ENCODE results near the gene MRFAP1. TPM values are rescaled to one million over a fixed set of nuclear protein-coding genes. Genes with fewer than 3 reads are reported as not detected.
A peak's percentile ranks its signal among the peaks of the same experiment; 100 is the strongest.

Gene MRFAP1
- polyA plus RNA-seq (2011; rRNA removed), result 252 and 298 TPM in 2 replicates
- 34.2 and 41.6 TPM in 2 replicates for polyA minus RNA-seq (2011; rRNA and poly(A)+ RNA removed)

DNA sequence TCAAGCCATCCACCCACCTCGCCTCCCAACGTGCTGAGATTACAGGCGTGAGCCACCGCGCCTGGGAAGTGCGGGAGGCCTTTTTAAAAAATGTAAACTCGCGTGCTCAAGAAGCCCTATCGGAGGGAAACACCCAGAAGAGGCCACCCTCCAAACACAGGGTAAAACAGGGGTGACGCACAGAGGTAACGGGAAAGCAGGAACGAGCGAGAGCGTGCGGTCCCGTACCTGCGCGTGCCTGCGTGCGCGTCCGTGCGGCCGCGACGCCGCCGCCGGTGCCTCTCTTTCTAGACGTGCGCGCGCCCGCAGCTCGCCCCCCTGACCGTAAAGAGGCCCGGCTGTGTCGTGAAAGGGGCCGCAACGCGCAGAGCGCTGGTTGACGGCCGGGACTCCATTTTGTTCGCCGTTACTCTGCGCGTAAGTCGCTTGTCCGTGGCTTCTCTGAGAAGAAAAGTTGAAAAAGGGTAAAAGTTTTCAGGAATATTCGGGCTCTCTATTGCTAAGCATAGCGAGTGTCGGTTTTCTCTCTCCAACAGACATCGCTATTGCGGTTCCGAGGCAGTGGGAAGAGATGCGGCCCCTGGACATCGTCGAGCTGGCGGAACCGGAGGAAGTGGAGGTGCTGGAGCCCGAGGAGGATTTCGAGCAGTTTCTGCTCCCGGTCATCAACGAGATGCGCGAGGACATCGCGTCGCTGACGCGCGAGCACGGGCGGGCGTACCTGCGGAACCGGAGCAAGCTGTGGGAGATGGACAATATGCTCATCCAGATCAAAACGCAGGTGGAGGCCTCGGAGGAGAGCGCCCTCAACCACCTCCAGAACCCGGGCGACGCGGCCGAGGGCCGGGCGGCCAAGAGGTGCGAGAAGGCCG is at the start of gene MRFAP1:
MRFAP1 (plus strand) TSS at position 394 of the 872 bp plus-strand sequence; CDS start at position 572, 178 bp downstream.
- Histone ChIP-seq H3K9me3 (ENCODE audit: control insufficient read depth, insufficient read depth, low read length) (peaks cover 6% of the 10 kb centered on the region; the same call in 1 of the 2 replicates), H3K27me3 (ENCODE audit: control insufficient read depth, insufficient read depth, low read length) (no peaks in the 10 kb centered on the region), H3K4me3 (ENCODE audit: low read depth, low read length) (peak within 1 kb of the TSS; percentile 73), H3K27ac (ENCODE audit: low read depth, low read length) (peak within 1 kb of the TSS; percentile 93)
- POLR2A ChIA-PET, result interaction anchor here (0.7 to 2.9 kb wide), 9 partner anchors 9 to 371 kb away, joined by 3 to 20 read pairs (median 4); partner anchors contain the start of genes MAN2B2, MRFAP1L1, TBC1D14 and WFS1
- DNase-seq (ENCODE audit: low read depth, low spot score), result peak; percentile 76
- TF ChIP-seq, protein P1, sequence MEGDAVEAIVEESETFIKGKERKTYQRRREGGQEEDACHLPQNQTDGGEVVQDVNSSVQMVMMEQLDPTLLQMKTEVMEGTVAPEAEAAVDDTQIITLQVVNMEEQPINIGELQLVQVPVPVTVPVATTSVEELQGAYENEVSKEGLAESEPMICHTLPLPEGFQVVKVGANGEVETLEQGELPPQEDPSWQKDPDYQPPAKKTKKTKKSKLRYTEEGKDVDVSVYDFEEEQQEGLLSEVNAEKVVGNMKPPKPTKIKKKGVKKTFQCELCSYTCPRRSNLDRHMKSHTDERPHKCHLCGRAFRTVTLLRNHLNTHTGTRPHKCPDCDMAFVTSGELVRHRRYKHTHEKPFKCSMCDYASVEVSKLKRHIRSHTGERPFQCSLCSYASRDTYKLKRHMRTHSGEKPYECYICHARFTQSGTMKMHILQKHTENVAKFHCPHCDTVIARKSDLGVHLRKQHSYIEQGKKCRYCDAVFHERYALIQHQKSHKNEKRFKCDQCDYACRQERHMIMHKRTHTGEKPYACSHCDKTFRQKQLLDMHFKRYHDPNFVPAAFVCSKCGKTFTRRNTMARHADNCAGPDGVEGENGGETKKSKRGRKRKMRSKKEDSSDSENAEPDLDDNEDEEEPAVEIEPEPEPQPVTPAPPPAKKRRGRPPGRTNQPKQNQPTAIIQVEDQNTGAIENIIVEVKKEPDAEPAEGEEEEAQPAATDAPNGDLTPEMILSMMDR (IDR thresholded peaks at IDR 0.05; ENCODE audit: low read depth, low read length), result no peak
- CTCF ChIA-PET, result interaction anchor here (0.6 to 0.7 kb wide), 3 partner anchors 18 to 43 kb away, joined by 3 to 4 read pairs (median 3); no protein-coding TSS in a partner anchor

DNA sequence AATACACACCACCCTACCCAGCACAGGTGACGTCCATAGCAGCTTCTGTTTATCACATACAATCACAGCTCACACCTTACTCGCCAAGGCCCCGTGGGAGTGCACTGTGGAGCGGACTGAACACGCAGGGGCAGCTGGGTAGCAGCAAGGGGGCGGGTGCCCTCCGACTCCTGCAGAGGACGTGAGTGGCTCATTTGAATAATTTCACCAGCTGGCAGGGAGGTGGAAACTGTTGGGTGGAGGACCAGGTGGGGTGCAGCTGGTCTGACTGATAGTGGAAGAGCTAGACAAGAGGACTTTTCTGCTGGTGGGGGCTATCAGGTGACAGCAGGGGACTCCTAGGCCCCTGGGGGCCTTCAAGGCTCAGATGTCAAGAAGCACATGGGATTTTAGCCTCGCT is 49.2 kb upstream of the MRFAP1 start:
- TF ChIP-seq, protein P1 (IDR thresholded peaks at IDR 0.05; ENCODE audit: low read depth, low read length), result no peak
- no peak for DNase-seq (ENCODE audit: low read depth, low spot score)
- H3K27me3 ChIP-seq (ENCODE audit: control insufficient read depth, insufficient read depth, low read length), result no peaks in the 10 kb centered on the region
- CTCF ChIA-PET, result no interaction called here
- H3K9me3 ChIP-seq (ENCODE audit: control insufficient read depth, insufficient read depth, low read length), result no peaks in the 10 kb centered on the region; the same call in 1 of the 2 replicates
- POLR2A ChIA-PET, result no interaction called here
- no peak overlapping the region for H3K27ac ChIP-seq (ENCODE audit: low read depth, low read length)
- no peak overlapping the region for H3K4me3 ChIP-seq (ENCODE audit: low read depth, low read length)

DNA sequence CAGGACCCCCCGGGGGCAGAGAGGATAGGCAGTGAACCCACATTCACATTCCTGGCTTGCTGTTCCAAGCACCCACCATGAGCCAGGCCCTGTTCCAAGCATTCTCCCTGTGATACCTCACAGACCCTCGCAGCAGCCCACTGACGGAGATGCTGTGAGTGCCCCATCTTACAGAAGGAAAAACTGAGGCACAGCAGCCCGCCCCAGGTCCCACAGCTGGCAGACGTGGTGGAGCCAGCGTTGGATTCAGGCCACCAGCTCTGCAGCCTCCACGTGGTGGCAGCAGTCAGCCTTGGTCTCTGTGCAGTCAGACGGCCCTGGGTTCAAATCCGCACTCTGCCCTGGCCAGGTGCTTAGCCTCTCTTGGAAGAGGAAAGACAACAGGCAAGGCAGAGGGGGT is 48.7 kb upstream of the MRFAP1 start:
- CTCF ChIA-PET, result no interaction called here
- POLR2A ChIA-PET, result no interaction called here
- no peak for DNase-seq (ENCODE audit: low read depth, low spot score)

DNA sequence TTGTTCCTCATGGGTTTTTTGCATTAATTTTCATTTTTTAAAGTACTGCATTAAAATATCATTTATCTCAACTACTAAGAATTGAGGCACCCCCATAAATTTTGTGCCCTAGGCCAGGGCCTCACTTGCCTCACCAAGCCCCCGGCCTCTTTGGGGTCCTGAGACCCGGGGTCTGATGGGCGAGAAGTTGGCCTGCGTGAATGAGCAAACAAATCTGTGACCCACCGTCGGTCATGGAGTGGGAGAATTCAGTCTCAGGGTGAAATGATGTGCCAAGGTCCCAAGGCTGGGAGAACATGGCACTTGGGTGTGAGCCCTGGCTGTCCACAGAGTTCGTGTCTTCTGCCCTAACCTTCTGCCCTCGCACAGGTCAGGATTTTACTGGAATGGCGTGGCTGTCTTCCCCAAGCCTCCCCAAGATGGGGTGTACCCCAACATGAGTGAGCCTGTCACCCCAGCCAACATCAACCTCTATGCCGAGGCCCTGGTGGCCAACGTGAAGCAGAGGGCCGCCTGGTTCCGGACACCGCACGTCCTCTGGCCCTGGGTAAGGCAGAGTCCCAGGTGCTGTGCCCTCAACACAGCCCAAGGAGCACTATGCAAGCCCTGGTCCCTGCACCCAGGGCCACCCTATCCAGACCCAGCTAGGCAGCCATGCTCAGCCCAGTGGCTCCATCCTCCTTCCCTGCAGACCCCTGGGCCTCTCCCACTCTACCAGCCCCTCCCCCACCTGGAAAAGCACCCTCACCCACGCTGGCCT is 47.5 kb upstream of the MRFAP1 start:
- POLR2A ChIA-PET, result no interaction called here

More for the DNA sequence above, 48.7 kb upstream of the MRFAP1 start:
- Histone ChIP-seq H3K9me3 (ENCODE audit: control insufficient read depth, insufficient read depth, low read length) (no peaks in the 10 kb centered on the region; the same call in 1 of the 2 replicates), H3K4me3 (ENCODE audit: low read depth, low read length) (no peak overlapping the region), H3K27me3 (ENCODE audit: control insufficient read depth, insufficient read depth, low read length) (no peaks in the 10 kb centered on the region), H3K27ac (ENCODE audit: low read depth, low read length) (no peak overlapping the region)
- TF ChIP-seq, protein P1 (IDR thresholded peaks at IDR 0.05; ENCODE audit: low read depth, low read length), result no peak

More for the DNA sequence above, 47.5 kb upstream of the MRFAP1 start:
- TF ChIP-seq, protein P1 (IDR thresholded peaks at IDR 0.05; ENCODE audit: low read depth, low read length), result no peak
- H3K27me3 ChIP-seq (ENCODE audit: control insufficient read depth, insufficient read depth, low read length), result no peaks in the 10 kb centered on the region
- no peak overlapping the region for H3K4me3 ChIP-seq (ENCODE audit: low read depth, low read length)
- no peak overlapping the region for H3K27ac ChIP-seq (ENCODE audit: low read depth, low read length)
- no peak for DNase-seq (ENCODE audit: low read depth, low spot score)
- no peaks in the 10 kb centered on the region; the same call in 1 of the 2 replicates for H3K9me3 ChIP-seq (ENCODE audit: control insufficient read depth, insufficient read depth, low read length)
- CTCF ChIA-PET, result no interaction called here
